GM12873 (cell line): ENCODE data around the gene C17orf114.
A peak's percentile ranks its signal among the peaks of the same experiment; 100 is the strongest.

ENCODE experiments used
- CTCF ChIP-seq: IDR thresholded peaks from 2 replicates; pipeline ENCODE4 v1.5.1; 2012; ENCODE audit warnings: low read depth, mild to moderate bottlenecking, moderate library complexity, low read length, control low read depth; ENCODE audit not compliant: insufficient read depth; ENCODE audit errors: missing control alignments

Gene C17orf114

GRCh38 chr17:4816826-4817225, 14.7 kb upstream of the C17orf114 start:
- no peak for TF ChIP-seq CTCF

GRCh38 chr17:4815043-4815675, 13.0 kb upstream of the C17orf114 start:
- TF ChIP-seq CTCF: peak; percentile 30

GRCh38 chr17:4812690-4813089, 10.6 kb upstream of the C17orf114 start:
- TF ChIP-seq CTCF: no peak

- TF ChIP-seq CTCF: no peak
Measured at GRCh38 chr17:4811471-4811870, 9.3 kb upstream of the C17orf114 start.

GRCh38 chr17:4810696-4811290, 8.7 kb upstream of the C17orf114 start:
- no peak for TF ChIP-seq CTCF

- no peak for TF ChIP-seq CTCF
Measured at GRCh38 chr17:4808378-4808767, 6.2 kb upstream of the C17orf114 start.

GRCh38 chr17:4807605-4808377, 5.7 kb upstream of the C17orf114 start:
- no peak for TF ChIP-seq CTCF
